HG03280 (cell line): ENCODE data around the gene M6PR.
"Not testable (repeated sequence)": the region's sequence is repeated elsewhere in the genome, so short reads cannot be mapped to it uniquely, and the experiment has no call there.

ENCODE experiments used
- ATAC-seq: cut with Tn5 transposase; IDR thresholded peaks from one replicate; pipeline ENCODE4 v1.9.1; 2021; ENCODE audit warnings: mild to moderate bottlenecking, moderate library complexity; ENCODE audit not compliant: unreplicated experiment

The M6PR gene

DNA sequence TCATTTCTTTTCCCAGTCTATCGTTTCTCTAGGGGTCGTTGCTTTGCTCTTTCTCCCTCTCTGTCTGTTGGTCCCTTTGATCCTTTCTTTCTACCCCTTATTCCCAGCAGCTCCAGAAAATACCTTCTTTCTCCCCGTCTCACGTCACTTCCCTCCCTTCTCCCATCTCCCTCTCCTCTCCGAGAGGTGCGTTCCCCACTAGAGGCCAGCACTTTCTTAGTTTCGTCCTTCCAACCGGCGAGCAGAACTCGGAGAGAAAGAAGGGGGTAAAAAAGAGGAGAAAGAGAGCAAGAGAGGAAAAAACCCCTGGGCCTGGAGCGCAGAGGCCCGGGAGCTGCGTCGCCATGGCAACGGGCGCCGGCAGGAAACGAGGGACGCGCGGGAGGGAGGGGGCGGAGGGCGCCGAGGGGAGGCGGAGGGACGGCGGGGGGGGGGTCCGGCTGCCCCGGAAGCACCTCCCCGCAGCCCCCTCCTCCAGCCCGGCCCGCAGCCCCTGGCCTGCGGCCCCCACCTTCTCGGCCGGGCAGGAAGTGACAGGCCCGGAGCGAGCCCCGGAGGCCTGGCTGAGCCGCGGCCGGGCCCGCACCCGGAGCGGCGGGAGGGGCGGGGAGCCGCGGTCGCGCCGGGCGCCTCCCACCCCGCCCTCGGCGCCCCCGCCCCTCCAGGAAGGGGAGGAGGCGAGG lies 35.3 kb downstream of the M6PR start, which contains the start of gene PHC1:
Gene PHC1 (plus strand): TSS at position 477 of the 683 bp plus-strand sequence. CDS start 3,169 bp downstream, outside the sequence.
- peak; percentile 66 for ATAC-seq

GRCh38 chr12:8913702-8914032 lies 35.8 kb downstream of the M6PR start:
- ATAC-seq: no peak

GRCh38 chr12:8912914-8913313 lies 36.5 kb downstream of the M6PR start:
- no peak for ATAC-seq

DNA sequence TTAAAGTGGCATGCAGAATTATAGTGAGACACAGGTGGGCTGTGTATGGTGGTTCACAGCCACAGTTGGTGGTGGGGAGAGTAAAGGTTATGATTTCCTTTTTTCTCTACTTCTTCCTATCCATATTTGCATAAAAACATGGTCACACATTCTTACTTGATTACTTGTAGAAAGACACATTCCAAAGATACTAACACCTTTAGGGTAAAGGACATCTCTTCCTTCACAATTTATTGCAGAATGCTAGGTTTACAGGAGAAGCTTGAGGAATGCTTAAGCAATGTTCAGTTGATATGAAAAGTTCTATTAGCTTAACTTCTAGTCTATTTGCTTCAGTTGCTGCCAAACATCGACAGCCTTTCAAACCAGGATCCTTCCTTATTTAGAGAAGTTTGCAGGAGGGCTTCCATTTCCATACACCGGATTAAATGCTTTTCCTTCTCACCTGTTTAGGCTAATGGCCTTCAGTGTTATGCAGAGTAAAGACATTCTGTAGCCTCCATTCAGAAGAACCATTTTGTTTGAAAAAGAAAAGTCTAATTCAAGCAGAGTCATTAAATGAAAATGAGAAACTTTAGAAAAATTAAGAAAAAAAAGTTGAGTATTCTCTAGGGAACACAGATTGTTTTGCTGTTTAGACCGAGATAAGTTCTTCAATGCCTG lies 37.7 kb downstream of the M6PR start:
- ATAC-seq: no peak

GRCh38 chr12:8909752-8910151 lies 39.7 kb downstream of the M6PR start:
- ATAC-seq: no peak

DNA sequence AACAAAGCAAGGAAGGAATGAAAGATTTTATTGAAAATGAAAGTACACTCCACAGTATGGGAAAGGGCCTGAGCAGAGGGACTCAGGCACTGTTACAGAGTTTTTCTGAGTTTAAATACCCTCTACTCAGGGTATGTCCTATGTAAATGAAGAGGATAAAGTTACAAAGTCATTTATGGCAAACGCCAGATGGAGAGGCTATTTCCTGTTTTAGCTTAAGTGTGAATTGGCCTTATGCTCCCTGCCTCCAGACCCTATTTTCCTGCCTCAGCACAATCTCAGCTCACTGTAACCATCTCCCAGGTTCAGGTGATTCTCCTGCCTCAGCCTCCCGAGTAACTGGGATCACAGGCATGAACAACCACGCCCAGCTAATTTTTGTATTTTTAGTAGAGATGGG lies 41.9 kb downstream of the M6PR start:
- no peak for ATAC-seq

GRCh38 chr12:8906266-8907180 lies 42.9 kb downstream of the M6PR start:
- ATAC-seq: no peak

- ATAC-seq: no peak
Observed at GRCh38 chr12:8905546-8905945, 43.9 kb downstream of the M6PR start.

DNA sequence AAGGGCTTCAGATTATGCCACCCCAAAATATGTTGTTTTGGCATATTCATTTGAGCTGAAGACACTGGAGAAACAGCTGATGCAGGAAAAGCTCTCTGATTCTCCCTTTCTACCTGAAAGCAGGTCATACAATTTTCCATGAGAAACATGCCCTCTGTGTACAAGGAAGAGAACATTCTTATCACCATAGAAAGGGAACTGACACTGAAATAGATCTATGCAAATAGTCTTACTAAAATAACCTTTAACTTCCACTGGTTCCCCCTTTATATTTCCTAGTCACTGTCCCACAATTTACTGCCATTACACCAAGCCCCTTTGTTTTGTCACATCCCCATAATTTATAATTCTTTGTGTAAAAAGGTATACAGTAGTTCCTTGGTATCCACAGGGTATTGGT lies 44.8 kb downstream of the M6PR start:
- ATAC-seq: no peak

- ATAC-seq: no peak
Observed at GRCh38 chr12:8903646-8904045, 45.8 kb downstream of the M6PR start.

- ATAC-seq: not testable (repeated sequence)
Observed at GRCh38 chr12:8902703-8903102, 46.7 kb downstream of the M6PR start.

DNA sequence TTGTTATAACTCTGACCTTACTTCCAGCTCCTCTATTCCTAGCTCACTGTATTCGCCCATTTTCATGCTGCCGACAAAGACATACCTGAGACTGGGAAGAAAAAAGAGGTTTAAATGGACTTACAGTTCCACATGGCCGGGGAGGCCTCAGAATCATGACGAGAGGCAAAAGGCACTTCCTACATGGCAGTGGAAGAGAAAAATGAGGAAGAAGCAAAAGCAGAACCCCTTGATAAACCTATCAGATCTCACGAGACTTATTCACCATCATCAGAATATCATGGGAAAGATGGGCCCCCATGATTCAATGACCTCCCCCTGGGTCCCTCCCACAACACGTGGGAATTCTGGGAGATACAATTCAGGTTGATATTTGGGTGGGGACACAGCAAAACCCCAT lies 49.6 kb downstream of the M6PR start:
- ATAC-seq: no peak

GRCh38 chr12:8897081-8897480 lies 52.4 kb downstream of the M6PR start:
- no peak for ATAC-seq

GRCh38 chr12:8894986-8895385 lies 54.5 kb downstream of the M6PR start:
- ATAC-seq: no peak

- ATAC-seq: no peak
Observed at GRCh38 chr12:8894378-8894777, 55.1 kb downstream of the M6PR start.

- no peak for ATAC-seq
Observed at GRCh38 chr12:8891976-8892375, 57.5 kb downstream of the M6PR start.
